Measurements from ENCODE around the gene MS4A10.
A peak's percentile ranks its signal among the peaks of the same experiment; 100 is the strongest.

Gene MS4A10

DNA sequence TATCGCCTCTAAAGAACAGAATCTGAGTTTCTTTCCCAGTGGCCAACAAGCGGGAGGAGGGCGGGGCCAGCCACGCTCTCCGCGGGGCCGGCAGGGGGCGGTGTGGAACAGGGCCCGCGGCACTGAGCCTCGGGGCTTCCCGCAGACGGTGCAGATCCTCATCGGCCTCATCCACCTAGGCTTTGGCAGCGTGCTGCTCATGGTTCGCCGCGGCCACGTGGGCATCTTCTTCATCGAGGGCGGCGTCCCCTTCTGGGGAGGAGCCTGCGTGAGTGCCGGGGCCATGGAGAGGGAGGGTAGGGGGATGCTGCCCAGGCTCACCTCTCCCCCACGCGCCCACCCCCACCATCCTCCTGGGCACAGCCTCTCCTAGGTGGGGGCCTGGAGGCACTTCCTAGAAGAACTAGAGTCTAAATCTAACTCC is 17.7 kb upstream of the MS4A10 start:
- no peak for DNase-seq

DNA sequence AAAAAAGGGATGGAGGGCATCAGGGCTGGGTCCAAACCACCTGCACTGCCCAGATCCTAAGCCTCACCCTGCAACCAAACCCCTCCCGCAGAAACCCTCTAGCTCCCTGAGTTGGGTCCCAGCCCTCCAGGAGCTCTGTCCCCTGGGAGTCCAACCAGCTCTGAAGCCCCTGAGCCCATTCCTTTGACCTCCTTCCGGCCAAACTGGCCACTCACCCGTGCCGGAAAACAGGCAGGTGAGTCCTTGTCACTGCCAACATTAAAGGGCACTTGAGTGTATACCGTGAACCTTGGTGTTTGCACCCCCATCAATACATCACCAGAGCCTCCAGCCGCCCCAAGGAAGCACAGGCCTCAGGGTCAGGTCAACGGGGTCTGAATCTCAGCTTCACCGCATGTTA is 16.9 kb upstream of the MS4A10 start:
- no peak for DNase-seq

DNA sequence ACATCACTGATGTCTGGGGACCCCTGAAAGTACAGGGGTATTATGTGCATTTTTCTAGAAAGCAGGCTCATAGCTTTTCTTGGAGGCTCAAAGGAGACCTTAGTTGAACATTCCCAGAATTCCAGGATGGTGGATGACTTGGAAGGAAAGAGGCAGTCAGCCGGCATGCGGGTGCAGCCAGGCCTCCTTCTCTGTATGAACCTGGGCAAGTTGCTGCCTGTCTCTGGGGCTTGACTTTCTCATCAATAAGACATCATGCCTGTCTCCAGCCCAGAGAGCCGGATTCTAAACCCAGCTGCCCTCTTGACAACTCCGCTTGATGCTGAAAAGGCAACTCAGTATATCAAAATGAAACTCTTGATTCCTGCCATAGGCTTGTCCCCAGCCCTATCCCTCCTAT is 15.9 kb upstream of the MS4A10 start:
- no peak for DNase-seq

DNA sequence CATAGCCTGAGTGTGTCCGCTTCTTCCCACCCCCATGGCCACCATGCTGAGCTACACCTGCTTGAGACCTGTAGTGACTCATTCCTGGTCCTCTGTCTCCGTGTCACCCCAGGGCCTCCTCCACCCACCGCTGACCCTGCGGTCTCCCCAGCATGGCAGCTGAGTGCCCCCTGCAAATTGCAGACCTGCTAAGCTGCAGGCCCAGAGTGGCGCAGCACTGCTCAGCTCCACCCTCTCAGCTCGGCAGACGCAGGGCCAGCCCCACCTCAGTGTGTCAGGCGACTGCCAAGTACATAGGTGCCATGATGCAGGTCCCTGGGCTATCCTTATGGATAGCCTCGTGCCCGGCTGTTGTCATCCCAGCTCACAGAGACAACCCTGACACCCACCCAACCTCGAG is 15.3 kb upstream of the MS4A10 start:
- DNase-seq = no peak

DNA sequence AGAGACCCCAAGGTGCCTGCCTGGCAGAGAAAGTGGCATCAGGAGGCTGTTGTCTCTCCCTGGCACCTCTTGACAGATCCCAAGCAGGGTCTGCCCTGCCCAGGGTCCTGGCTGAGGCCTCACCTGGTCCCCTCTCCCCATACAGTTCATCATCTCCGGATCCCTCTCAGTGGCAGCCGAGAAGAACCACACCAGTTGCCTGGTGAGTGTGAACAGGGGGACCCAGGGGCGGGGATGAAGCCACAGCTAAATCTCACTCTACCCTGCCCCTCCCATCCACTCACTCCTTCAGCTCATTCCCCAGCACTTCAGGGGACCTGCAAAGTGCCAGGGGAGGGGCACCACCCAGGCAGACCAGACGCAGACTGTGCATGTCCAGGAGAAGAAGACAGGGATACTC is 14.0 kb upstream of the MS4A10 start:
- no peak for DNase-seq

DNA sequence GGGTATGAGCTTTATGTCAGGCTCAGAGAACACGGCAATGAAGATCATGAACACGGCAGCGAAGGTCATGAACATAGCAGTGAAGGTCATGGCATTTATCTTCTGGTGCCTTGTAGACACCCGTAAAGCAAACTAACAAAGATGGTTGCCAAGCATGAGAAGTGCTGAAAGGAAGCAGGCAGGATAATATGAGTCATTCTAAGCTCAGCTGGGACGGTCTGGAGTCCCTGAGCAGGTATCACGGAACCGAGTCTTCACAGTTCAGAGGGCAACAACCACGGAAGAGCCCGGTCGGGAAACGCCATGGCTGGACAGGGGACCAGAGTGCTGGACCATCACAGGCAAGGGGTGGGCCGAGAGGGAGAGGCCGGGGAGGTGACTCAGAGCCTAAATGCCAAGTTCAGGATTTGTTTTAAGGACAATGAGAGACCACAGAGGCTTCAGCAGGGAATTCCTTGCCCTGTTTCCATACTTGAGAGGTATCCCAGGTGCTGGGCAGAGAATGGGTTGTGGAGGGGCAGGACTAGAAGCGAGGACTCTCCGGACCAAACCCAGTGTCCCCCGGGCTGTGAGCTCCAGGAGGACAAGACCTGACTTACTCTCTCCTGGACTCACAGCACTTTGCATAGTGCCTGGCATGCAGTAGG is 13.1 kb upstream of the MS4A10 start:
- no peak for DNase-seq

DNA sequence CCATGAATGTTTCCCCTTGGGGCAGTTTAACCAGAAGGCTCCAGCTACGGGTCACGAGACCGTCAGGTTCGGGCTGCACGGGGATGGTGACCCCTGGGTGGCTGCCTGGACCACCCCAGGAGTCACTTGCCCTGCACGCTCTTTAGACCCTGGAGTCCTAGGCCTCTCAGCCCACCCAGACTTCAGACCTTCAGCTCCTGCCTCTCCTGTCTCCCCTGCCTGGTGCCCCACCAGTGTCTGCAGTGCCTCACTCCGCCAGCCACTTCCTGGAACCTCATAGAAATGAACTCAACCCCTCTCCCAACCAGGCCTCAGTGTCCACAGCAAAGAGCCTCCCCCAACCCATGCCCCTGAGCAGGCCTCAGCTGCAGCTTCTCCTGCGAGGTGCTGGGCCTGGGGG is 12.5 kb upstream of the MS4A10 start:
- DNase-seq = no peak

DNA sequence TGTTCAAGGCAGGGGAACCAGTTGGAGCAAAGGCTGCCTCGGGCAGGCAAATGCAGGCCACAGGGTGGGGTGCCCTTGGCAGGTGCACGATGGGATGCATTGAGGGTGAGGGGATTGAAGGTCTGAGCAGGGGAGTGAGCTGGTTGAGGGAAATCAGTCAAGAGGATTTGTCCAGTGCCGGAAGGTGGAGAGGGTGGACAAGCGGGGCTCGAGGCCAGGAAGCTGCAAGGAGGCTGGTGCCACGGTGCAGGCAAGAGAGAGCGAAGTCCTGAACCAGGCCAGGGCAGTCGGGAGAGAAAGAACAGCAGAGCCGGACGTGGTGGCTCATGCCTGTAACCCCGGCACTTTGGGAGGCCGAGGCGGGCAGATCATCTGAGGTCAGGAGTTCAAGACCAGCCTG is 10.4 kb upstream of the MS4A10 start:
- no peak for DNase-seq

DNA sequence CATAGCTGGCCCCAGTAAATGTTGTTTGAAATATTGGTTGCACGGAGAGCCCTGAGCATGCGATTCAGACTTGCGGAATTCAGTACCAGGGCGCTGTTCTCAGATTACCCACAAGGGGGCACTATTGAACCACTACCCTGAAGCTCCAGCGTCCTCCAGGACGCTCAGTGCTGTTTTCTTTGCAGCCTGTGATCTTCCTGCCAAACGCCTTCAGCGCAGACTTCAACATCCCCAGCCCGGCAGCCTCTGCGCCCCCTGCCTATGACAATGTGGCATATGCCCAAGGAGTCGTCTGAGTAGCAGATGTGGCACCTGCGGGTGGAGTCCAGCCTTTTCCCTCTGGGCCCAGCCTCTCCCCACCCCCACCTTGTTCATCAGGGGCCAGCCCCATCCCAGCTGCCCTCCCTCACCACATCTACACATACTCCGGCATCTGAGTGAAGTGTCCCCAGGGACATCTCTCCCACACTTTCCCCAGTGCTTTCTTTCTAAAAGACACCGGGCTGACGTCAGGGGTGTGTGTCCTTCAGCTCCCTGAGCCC is 9.6 kb upstream of the MS4A10 start:
- peak; percentile 81 for DNase-seq

DNA sequence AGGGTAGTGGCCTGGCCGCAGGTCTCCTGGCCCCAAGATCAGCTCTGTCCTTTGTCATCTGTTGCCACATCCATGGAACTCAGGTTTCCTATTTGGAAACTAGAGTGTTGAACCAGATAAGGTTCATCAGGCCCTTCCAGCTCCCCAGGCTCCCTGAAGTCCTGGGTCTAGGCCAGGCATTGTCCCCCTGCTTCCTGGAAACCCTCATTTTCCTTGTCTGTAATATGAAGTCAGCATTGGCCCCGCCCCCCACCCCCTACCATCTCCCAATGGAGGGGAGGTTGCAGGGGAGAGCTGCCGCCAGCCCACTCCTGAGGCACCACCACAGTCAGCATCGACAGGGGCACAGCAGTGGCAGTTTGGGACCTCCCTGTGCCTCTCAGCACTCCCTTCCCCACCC is 9.0 kb upstream of the MS4A10 start:
- no peak for DNase-seq

DNA sequence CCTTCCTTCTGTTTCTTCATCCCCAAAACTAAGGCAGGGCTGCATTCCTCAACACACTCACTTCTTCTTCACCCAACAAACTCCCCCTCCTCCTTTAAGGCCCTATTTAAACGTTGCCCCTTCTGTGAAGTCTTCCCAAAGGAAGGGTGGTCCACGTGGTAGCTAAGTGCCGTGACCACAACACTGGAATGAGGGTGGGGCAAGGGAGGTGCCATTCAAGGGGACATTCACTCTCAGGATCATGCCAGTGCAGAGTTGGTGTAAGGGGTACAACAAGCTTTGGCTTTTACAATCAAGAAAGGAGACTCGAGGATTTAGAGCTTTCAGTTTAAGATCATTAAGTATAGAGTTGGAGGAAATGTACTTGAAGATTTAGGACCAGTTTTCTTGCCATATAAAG is 8.0 kb upstream of the MS4A10 start:
- no peak for DNase-seq

DNA sequence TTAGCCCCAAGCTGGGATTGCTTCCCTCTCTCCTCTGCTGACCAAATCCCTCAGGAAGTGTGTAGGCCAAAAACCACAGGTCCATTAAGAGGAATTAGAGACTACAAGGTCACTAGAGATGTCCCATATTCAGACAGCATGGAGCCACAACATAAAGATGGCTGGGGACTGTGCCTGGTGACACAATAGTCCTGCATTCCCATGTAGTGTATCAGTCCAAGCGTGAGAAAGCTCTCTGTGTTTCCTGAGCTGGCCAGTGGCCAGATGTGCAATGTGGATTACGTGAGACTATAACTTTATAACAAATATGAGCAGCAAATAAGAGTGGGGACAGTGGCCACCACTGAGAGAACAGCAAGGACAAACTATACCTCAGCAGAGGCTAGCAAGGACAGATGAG is 7.6 kb upstream of the MS4A10 start:
- DNase-seq = no peak

DNA sequence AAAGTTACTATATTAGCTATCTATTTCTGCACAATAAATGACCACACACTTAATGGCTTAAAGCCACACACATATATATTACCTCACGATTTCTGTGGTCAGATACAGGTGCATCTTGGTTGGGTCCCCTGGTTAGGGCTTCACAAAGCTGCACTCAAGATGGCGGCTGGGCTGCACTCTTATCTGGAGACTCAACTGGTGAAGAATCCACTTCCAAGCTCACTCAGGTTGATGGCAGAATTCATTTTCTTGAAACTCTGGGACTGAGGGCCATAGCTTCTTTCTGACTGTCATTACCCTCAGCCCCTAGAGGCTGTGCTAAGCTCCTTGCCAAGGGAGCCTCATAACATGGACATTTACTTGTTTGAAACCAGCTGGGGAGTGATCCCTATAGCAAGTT is 5.1 kb upstream of the MS4A10 start:
- no peak for DNase-seq

DNA sequence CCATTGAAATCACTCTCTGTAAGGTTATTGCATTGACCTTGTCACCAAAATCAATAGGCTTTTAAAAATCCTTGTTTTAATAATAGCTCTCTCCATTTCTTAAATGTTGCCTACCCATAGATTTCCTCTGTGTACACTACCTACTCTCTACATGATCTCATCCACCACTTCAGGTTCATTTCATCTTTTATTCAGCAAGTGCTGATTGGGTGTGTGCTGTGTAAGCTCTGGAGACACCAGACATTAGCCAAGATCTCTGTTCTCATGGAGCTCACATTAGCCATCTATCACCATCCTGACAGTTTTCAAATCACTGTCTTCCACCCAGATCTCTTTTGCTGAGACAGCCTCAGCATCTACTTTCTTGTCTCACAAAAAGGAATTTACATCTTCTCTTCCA is 4.4 kb upstream of the MS4A10 start:
- no peak for DNase-seq

DNA sequence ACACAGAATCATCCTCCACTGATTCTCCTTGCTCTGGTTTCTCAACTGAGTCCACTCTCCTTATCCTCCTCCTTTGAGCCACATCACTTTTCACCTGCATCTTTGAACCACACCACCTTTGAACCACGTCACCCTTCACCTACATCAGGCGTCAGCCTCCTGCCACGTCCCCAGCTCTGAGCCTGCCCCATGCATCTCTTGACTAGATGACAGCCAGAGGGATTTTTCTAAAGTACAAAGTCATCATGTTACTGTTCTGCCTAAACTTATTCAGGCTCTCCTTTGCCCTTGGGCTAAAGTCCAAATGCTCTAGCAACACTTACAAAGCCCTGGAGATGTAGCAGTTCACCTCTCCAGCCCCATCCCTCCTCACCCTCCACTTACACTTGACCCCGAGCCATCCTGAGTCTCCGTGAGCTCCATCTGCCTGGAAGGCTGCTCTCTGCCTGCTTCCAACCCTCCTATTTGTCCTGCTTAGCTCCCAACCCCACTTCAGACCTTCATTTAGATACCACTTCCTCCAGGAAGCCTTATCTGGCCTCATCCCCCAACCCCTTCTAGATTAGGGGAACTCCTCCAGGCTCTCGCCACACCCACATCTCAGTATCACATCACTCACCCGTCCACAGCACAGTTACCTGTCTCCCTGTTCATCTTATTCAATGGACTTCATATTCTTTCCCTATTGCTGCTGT is 3.7 kb upstream of the MS4A10 start:
- no peak for DNase-seq

DNA sequence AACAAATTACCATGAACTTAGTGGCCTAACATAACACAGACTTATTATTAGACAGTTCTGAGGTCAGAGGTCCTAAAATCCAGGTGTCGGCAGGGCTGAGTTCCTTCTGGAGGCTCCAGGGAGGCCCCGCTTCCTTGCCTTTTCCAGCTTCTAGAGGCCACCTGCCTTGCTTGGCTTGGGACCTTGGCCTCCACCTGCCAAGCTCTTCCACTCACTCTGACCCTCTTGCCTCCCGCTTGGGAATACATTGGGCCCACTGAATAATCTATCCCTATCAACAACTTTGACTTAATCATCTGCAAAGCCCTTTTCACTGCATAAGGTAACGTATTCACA is 3.2 kb upstream of the MS4A10 start:
- no peak for DNase-seq

DNA sequence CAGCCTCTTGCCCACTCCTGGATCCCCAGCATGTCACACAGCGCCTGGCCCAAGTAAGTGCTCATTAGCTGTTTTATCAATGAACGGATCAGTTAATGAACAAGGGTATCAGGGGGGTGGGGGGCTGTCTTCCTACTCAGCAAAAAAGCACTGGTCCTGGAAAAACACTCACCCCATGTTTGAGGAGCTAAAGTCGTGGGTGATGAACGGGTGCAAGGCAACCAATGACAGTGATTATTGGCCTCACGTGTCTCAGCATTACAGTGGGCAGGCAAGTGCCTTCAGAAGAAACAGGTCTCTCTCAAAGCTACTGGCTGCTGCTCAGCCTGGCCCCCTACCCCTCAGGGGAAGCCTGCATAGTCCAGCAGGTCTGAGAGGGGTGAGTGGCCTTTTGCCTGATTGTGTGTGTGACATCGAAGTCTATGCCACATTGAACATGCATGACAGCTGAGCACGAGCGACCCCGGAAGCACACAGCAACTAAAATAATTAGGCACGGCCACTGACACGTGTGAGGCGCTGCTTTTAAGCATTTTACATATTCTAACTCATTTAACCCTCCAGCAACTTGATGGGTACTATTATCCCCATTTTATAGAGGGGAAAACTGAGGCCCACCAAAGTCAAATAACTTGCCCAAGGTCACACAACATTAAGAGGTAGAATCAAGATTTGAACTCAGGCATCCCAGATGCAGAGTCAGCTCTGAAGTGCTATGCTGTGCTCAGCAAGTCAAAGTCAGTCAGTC is 2.6 kb upstream of the MS4A10 start:
- DNase-seq = no peak

DNA sequence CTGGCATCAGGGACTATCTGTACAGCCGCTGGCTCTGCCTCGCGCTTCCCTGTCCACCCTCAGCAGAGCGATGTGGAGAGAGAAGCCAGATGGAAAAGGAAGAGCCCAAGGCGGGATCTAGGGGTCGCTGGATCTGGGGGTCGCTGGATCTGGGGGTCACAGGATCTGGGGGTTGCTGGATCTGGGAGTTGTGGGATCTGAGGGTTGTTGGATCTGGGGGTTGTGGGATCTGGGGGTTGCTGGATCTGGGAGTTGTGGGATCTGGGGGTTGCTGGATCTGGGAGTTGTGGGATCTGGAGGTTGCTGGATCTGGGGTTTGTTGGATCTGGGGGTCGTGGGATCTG is 2.0 kb upstream of the MS4A10 start:
- DNase-seq = no peak

DNA sequence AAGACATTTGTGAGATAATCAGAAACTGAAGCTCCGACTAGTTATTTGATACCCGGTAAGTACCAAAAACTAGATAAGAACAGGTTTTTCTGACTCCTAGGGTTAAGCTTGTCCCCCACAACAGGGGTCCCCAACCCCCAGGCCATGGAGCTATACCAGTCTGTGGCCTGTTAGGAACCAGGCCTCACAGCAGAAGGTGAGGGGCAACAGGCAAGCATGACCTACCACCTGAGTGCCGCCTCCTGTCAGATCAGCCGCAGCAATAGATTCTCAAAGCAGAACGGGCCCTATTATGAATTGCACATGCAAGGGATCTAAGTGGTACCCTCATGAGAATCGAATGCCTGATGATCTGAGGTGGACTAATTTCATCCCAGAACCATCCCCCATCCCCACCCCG is 1.2 kb upstream of the MS4A10 start:
- no peak for DNase-seq

DNA sequence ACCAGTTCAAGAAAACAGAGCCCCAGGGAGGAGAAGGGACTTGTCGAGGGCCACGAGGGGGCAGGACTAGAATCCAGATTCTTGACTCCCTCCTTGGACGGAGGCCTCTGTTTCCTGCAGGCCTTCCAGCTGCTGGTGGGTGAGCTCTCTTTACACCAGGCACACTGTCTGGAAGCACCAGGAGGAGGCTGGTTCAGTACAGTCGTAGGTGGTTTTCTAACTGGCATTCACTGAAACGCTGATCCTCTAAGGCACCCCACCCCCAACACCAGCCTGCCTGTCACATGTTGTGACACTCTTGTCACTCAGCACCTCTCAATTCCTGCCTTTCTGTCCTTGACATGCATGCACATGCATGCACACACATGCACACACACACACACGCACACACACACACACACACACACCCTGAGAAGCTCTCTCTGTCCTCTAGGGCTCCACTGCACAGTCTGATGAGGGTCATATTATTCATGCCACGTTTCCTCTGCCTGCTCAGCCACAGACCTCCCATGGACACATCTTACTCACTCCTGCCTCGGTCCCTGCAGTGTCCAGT is 751 bp downstream of the MS4A10 start:
- DNase-seq = no peak

DNA sequence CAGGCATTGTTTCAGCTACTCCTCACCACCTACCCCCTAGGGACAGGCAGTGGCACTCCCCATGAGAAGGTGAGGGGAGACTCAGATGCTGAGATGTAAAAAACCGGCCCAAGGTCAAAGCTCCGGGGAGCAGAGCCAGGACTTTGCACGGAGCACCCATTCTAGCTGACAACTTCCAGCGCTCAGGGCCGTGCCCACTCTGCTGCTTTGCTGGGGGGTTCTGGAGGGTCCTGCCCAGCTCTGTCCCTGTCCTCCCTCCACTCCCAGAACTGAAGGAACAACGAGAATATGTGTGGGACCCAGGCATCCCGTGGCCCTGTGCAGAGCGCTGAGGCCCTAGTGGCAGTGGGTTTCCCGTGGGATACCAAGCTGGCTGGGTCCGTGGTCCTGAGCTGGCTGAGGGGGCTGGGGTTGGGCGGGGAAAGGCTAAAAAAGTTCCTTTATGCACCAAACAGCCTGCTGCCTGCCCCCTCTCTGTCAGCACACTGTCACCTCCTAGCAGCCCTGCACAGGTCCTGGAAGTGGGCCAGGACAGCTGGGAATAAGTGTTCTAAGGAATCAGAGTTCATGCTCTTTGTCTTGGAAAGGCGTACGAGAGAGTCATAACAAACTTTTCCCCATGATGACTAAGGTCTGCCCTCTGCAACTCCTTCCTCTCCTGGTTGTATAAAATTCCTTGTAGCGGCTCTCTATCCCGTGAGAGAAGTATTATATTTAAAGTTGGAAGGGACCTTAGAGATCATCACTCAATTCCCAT is 1.9 kb downstream of the MS4A10 start:
- no peak for DNase-seq

DNA sequence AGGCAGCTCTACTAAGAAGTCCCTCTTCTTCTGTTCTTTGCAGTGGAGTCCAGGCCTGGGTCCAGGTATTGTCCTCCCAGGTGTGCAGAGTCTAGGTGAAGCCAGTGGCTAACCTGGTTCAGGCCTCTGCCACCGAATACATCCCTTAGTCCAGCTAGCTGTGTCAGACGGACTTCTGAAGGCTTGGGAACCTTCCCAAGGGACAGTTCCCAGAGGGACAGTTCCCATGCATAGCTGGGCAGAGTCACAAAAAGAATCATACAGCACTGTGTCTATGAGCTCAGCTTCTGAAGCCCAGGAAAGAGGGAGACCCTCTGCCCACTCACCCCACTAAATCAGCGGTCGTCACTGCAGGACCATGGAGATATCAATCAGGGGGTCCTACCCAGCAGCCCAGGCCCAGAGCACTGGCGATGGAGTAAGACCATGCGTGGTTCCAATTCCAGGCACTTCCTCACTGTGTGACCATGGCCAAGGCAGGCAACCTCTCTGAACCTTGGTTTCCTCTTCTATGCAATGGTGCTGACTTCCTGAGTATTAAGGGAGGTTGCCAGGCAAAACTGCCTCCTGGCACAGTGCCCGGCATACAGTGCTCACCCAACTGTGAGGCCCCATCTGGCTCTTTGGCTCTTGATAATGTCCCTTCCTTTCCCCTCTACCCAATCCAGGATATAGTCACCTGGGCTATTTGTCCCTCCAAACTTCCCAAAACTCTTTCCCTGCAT is 3.4 kb downstream of the MS4A10 start:
- no peak for DNase-seq

DNA sequence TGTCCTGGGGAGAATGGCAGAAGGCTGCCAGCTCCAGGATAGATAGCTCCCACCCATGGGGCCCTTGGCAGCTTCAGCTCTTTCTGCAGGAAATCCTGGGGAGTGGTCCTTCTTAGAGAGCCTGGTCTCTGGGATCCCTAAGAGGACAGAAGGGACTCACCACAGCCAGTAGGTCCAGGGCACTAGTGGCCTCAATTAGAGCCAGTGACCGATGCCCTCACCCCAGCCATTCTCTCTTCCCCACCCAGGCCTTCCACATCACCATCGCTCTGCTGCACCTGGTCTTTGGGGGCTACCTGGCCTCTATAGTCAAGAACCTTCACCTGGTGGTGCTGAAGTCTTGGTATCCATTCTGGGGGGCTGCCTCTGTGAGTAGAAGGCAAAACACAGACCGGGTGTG is 5.6 kb downstream of the MS4A10 start:
- DNase-seq = no peak
